GM18502 (cell line): ENCODE data around the gene MYO5C.

Experiments
- ATAC-seq: cut with Tn5 transposase; IDR thresholded peaks from one replicate; pipeline ENCODE4 v1.9.1; 2021; ENCODE audit warnings: mild to moderate bottlenecking; ENCODE audit not compliant: unreplicated experiment, poor library complexity

MYO5C gene

DNA sequence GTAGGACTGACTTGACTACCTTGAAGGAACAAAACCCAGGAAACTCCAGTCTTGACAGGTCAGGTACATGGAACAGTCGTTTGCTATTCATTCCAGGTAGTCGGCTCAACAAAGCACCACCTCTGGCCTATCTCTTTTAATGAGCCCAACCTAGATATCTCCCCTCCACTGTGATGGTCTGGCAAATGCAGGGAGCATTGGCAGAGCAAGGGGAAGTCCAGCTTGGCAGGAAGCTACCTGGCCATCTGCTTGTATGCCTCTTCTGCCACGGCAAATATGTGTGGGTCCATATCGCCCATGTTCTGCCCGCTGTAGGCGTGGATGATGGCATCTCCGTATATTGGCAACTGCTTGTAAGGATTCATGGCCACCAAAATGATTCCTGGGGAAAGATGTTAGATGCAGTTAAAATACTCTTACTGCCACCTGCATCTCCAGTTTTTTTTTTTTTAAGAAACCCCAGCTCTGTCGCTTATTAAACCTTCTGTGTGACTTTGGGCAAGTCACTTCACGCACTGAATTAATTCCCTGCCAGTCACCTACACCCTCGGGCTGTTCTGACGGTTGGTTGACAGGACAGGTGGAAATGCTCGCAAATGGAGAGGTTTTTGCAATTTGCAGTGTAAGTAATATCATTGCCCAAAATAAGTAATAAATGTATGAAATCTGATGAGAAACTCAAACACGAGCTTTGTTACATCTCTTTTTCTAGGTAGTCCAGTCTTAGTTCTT, 16.8 kb downstream of the MYO5C start:
- ATAC-seq = no peak

DNA sequence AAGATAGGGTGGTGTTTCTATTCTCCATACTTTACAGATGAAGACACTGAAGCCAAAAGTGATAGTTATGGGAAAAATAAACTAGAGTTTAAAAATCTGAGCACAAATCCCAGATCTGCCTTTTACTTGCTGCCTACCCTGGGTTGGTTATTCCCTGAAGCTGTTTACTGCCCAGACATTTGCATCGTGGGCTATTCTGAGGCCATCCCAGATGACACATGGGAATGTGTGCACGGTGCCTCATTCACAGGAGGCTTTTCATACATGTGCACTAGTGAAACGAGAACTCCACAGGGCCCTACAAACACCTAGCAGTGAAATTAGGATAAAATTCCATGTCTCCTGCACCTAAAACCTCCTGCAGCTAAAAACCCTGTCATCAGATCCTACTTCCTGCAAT, 17.5 kb downstream of the MYO5C start:
- ATAC-seq = no peak

DNA sequence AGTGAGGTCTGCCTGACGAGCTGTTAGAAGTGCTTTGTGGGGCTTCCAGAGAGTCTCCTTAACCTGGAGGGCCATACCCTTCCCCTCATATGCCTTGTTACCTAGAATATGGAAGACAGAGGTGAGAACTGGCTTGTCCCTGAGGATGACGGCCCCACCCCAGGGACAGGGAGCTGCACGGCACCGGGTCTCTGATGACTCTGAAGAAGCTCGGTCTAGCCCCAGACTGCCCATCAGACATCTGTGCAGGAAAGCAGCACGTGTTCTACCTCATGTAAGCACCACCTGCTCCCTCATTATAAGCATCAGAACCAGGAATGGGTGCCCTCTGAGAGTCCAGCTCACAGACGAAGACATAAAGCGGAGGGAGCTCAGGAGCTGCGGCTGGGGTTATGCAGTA, 18.0 kb downstream of the MYO5C start:
- ATAC-seq = no peak

DNA sequence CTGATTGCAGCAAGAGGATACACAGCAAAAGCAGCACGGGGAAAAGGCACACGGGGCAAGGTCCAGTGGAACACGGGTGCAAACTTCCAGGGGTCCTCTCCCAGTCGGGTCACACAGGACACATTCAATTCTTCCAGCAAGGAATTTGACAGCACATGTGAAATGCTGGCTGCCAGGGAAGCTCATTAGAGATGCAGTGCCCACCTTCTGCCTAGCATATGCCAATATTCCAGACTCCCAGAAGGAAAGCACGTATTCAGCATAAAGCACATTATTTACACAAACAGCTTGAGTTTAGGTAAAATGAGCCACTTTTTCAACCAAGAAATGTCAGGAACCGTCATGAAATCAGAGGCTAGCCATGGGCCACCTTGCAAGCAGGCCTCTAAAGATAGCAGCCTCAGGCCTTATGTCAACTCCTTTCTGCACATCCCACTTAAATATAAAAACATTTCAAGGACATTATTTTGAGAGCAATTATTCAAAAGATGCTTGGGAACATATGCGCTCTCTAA, 19.3 kb downstream of the MYO5C start:
- ATAC-seq = no peak

DNA sequence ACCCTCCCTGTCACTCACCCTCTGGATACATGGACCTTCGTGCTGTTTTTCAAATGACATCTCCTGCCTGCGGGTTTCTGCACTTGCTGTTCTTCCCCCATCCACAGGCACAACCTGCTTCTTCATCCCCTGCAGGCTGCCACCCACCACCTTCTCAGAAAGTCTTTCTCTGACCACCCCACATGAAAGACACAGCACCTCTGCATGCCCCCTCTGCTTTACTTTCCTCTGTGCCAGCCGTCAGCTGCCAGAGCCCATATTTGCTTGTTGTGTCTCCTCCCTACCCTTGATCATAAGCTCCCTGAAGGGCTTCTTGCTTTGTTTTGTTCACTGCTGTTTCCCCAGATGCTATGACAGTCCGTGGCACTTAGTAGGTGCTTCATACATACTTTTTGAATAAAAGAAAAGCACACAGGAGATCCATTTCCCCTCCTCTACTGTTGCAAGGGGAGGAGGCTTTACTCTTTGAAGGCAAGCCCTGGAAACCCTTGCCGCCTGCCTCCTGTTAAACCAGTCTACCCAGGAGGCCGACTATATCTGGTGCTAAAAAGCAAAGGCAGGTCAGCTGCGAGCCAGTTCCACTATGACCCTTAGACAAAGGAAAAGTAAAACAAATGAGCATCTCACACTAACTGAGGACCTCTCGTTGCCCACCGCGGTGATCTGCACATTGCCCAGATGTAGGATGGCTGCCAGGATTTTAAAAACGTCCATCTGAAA, 31.9 kb downstream of the MYO5C start:
- no peak for ATAC-seq

DNA sequence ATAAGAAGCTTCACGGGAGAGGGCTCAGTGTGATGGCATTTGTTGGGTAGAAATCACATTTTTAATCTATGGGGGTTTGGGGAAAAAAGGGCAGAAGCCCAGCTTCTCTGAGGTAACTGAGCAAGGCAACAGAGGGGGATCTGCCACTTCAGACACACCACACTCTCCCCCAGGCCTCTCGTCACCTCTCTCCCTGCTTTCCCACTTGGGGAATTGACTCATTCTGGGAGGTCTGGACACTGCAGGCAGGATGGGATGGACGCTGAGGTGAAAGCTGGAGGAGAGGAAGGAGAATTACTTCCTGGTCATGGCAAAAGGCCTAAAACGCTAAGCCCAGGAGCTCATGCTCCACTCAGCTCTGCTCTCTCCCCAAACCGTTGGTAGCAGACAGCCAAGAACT, 33.2 kb downstream of the MYO5C start:
- ATAC-seq = no peak

DNA sequence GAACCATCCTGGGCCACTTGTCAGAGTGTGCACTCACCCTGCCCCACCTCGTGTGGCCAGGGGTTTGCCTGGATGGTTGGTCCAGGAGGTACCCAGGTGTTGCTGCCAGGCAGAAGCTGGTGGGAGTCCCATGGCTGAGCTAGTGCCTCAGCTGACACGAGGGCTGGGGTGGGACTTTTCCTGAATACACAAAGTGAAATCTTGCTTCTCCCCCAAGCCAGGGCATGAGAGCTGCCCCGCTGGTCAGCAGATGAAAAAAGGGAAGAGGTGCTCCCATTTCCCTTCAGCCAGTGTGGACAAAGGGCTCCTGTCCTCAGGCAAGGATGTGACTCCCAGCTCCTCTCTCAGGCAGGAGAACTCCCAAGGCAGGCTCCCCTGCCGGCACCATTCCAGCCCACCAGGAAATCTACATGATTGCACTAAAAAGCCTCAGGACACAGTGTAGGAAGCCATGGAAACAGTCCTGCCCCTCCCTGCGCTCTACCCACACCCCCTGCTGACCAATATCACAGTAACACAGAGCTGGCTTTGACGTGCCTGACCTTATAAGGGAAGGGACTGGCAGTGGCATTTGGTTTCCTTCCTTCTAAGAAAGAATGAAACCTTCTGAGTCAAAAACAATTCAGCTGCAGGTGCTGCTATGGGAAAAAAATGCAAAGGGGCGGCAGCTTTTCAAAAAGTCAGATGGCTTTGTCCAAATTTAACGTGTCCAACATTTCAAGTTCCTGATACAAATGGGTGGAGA, 33.9 kb downstream of the MYO5C start:
- peak; percentile 99 for ATAC-seq

DNA sequence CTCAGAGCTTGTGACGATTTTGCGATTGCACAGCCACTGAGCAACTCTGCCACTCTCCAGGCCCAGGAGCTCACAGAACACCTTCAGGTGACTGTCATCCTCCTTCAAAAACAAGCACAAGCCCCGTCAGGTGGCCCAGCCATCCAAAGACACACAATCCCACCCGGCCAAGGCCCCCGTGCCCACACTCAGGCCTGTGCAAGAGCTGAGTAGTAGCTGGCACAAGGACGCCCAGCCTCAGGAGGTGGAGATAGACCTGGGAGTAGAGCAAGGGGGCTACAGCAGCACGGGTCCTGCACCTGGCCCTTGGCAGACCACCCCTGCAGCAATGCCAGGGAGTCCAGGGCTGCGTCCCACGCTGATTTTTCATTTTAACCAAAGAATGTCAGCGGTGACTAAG, 34.6 kb downstream of the MYO5C start:
- no peak for ATAC-seq

DNA sequence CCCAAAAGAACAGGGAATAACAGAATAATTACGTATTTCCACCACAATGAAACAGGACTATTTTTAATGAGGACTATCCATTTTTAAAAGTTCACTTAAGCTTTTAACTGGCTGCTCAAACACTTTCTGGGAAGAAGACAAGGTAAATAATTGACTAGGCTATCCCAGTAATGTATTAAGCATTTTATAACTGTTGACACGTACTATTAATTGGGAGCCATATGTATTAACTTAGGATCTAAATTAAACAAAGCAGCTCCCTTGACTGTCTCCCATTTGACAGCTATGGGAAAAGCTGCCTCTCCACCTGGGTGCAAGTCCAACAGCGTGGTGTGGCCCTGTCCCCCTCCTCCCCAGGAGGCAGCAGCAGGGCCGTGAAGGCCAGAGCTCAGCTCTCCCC, 36.1 kb downstream of the MYO5C start:
- no peak for ATAC-seq

DNA sequence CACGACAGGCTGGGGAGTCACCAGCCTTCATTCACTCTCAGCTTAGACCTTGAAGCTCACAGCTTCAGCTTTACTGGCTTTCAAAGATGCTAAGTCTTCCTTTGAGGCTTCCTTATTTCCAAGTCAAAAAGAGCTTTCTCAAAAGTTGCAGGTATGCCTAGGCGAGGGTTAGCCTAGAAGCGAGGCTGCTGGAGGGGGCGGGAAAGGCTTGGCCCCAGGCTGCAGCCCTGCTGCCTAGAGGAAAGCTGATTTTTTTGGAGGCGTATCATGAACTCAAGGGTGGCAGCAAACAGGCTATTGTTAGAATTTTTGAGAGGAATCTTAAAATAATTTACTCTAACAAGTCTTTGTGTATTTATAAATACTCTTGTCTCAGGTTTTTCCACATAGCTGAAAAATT, 37.1 kb downstream of the MYO5C start:
- no peak for ATAC-seq

DNA sequence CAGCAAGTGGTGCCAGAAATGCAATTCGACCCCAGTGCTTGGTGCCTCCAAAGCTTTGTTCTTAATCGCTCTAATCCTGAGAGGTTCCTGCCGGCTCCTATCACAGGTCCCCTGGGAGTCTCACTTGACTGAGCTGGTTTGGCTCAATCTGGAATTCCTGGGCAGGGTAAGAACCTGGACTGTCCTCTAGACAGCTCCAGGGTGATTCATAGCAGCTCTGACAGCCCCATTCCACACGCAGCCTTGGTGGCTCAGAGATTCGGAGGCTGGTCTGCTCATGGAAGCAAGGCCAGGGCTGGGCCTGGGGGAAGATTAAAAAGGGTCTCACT, 37.9 kb downstream of the MYO5C start:
- ATAC-seq = no peak

DNA sequence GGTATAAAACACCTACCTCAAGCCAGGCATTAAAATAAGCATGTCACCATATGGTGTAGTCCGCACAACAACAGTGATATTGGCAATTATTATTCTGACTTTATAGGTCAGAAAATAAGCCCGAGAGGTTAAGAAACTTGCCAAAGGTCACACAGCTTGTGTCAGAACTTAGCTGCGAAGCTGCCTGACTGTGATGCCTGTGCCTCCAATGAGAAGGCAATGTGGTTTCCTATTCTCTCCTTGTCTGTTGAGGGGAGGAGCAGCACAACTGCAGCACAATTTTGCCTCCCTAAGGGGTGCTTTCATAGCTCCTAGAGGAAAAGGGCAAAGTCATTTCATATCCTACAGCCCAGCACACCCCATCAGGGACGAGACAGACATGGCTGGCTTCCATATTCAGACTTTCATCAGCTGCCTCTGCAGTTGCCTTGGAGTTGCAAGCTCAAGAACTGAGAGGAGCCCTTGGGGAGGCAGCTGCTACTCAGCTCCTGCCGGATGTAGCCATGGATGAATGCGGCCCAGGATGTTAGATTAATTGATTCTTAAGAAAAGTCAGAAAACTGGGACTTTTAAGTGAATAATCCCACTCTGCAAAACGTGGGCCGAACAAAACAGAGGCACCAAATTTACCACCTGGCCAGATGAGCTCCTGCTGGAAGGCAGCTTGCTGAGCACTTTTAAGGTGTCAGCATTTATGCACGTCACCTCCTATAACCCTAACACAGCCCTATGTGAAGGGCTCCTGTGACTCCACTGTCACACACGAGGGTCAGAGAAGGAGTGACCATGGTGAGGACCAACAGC, 38.5 kb downstream of the MYO5C start:
- ATAC-seq = no peak

DNA sequence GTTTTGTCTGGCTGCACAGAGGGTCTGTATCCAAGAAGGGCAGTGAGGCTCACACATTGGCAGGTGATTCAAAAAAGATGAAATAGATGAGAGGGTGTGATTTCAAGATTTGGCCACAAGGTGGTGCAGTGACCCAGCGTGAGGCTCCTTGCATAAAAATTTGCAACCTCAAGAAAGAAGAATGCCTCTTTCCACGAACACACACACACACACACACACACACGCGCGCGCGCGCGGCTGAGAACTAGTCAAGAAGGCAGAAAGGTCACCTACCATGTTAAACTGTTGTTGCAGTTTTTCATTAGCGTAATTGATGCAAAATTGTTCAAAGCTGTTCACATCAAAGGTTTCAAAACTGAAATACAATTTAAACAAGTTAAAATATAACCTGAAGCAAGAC, 39.2 kb downstream of the MYO5C start:
- ATAC-seq = peak; percentile 47

DNA sequence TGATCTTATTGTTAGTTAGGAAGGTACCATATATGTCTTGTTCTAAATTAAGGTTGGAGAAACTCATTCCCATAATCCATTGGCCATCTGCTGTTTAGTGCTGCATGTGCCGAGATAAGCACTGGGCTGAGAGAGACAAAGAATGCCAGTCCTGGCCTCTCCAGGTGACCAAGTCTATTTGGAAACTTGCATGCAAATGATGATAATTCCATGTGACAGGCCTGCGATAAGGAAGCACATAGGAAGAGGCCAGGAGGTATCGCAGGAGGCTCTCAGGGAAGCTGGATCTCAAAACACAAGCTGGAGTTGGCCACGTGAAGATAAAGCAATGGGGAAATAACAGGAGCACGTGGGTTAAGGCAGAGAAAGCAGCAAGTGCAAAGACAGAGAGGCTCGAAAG, 39.7 kb downstream of the MYO5C start:
- no peak for ATAC-seq

DNA sequence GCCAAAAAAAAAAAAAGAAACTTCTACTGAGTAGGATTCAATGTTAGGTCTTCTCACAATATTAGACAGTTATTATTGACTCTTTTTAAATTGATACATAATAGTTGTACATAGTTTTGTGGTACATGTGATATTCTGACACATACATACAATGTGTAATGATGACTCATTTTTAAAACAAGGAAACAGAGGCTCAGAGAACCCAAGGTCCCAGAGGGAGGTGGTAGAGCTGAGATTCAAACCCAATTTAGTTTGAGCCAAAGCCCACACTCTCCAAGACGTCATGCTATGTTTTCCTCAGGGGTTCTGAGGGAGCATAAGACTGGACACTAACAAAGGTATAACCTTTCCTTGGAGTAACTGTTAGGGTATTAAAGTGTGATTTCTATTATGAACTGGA, 40.6 kb downstream of the MYO5C start:
- no peak for ATAC-seq

DNA sequence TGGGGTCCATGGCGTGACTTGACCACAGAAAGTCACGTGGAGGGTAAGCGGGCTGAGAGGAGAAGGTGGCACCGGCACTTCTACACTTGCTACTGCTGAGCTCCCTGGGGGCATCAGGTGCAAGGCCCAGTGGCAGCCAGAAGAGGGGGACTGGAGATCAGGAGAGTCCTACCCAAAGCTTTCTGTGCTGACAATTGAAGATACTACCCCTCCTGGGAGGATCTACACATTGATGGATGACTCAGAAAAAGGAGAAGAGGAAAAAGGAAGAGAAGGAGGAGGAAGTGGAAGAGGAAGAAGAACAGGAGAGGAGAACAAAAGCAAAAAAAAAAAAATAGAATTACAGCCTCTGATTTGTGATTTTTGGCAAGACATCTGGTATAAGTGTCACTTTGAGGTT, 41.2 kb downstream of the MYO5C start:
- no peak for ATAC-seq

DNA sequence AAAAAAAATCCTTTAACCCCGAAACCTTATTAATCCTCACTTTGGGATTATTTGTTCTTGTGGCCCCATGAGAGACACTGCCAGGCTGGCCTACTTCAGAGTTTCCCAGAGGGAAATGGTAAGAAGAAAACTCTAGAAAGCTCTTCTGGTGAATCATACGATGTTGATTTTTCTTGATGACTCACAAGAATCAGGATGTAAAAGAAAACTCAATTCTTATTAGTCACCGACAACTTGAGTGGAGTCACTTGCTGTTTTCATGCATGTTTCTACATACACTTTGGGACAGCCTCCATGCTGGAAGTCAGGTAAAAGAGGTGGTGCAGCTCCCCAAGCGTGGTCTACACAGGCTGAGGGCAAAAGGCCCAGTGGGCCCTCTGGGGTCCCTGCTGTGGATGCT, 42.8 kb downstream of the MYO5C start:
- no peak for ATAC-seq

DNA sequence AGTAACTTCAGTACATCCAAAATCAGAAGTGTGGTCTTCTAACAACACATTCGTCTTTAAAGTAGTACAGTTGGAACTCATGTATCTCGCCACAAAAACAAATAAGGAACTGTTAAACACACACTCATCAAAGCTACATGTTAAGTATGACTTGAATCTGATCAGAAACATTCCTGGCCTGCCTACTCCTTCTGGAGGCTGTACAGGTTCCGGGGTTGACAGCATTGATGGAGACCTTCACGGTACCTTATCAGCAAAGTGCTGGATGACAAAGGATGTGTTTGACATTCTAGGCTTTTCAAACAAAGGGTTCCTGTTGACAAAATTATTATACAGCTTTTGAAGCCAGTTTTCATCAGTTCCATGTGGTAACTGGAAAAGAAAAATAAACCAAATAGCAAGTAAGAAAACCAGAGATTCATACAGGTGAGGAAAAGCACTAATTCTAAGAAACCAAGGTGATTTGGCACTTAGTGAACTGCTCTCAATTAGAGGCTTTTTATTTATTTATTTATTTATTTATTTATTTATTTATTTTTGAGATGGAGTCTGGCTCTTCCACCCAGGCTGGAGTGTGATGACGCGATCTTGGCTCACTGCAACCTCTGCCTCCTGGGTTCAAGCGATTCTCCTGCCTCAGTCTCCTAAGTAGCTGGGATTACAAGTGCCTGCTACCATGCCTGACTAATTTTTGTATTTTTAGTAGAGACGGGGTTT, 44.3 kb downstream of the MYO5C start:
- no peak for ATAC-seq

DNA sequence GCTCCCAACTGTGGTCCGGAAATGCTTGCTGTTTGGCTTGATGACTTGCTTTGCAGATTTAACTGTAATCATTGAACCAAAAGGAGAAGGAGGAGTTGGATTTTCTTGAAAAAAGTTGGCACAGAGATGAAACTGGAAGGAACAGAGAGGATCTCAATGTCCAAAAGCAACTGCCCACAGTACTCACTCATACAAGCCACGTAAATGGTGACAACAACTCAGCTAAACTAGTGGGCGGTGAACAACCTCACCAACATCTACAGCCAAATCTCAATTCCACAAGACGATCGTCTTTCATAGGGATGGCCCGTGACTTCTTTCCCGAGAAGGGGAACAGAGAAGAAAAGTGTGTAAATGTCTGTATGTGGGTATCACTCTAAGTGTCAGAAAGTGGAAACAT, 48.1 kb downstream of the MYO5C start:
- ATAC-seq = no peak
